ENCODE results near the gene PPP1R15A. TPM values are rescaled to one million over a fixed set of nuclear protein-coding genes. Genes with fewer than 3 reads are reported as not detected.
A peak's percentile ranks its signal among the peaks of the same experiment; 100 is the strongest.

The PPP1R15A gene
- total RNA-seq, 2 donors from 2014 or later = 108 to 139 TPM

- peaks cover 10% of the 10 kb centered on the region for H3K36me3 ChIP-seq
- DNase-seq (ENCODE audit: low spot score) (no peak), ATAC-seq (ENCODE audit: insufficient number of reproducible peaks, low FRiP score, low read depth) (no peak)
- H3K9me3 ChIP-seq = no peaks in the 10 kb centered on the region
- no peak overlapping the region for H3K4me3 ChIP-seq
- no peak overlapping the region for H3K27ac ChIP-seq
- H3K4me1 ChIP-seq (ENCODE audit: control insufficient read depth in 1 of 2, low read depth in 2 of 2) = peaks cover 8 to 12% of the 10 kb centered on the region in 2 donors
- no peaks in the 10 kb centered on the region for H3K27me3 ChIP-seq (replicated peaks; ENCODE audit: insufficient read depth)
- no peak for TF ChIP-seq CTCF (IDR thresholded peaks at IDR 0.05)
These were observed 39.2 kb upstream of the PPP1R15A start for GRCh38 chr19:48833049-48833448.

- H3K27me3 ChIP-seq (replicated peaks; ENCODE audit: insufficient read depth) = no peaks in the 10 kb centered on the region
- no peak for DNase-seq (ENCODE audit: low spot score)
- H3K4me3 ChIP-seq = no peak overlapping the region
- peaks cover 8 to 12% of the 10 kb centered on the region in 2 donors for H3K4me1 ChIP-seq (ENCODE audit: control insufficient read depth in 1 of 2, low read depth in 2 of 2)
- no peak overlapping the region for H3K27ac ChIP-seq
- H3K36me3 ChIP-seq = peaks cover 10% of the 10 kb centered on the region
- no peak for TF ChIP-seq CTCF (IDR thresholded peaks at IDR 0.05)
- H3K9me3 ChIP-seq = no peaks in the 10 kb centered on the region
- ATAC-seq (ENCODE audit: insufficient number of reproducible peaks, low FRiP score, low read depth) = no peak
These were observed 38.2 kb upstream of the PPP1R15A start for GRCh38 chr19:48833977-48834376.

GRCh38 chr19:48835734-48836088 lies 36.5 kb upstream of the PPP1R15A start:
- ATAC-seq (ENCODE audit: insufficient number of reproducible peaks, low FRiP score, low read depth) = peak; percentile 71
- TF ChIP-seq CTCF (IDR thresholded peaks at IDR 0.05) = peak; percentile 90
- Histone ChIP-seq H3K36me3 (peaks cover 6% of the 10 kb centered on the region), H3K27me3 (replicated peaks; ENCODE audit: insufficient read depth) (no peaks in the 10 kb centered on the region), H3K4me3 (peak overlapping the region; percentile 84), H3K9me3 (no peaks in the 10 kb centered on the region), H3K27ac (peak overlapping the region; percentile 78 to 88), H3K4me1 (ENCODE audit: control insufficient read depth in 1 of 2, low read depth in 2 of 2) (peaks cover 8 to 12% of the 10 kb centered on the region in 2 donors)
- peak; percentile 80 for DNase-seq (ENCODE audit: low spot score)

GRCh38 chr19:48836089-48837017 lies 35.9 kb upstream of the PPP1R15A start, which contains the start of gene HSD17B14:
HSD17B14 (minus strand) TSS chr19:48836491; CDS start chr19:48836411, 80 bp downstream.
- ATAC-seq (ENCODE audit: insufficient number of reproducible peaks, low FRiP score, low read depth) (peak; percentile 12), DNase-seq (ENCODE audit: low spot score) (no peak)
- Histone ChIP-seq H3K4me3 (peak within 1 kb of the TSS; percentile 84), H3K27ac (peak within 1 kb of the TSS; percentile 78 to 88), H3K4me1 (ENCODE audit: control insufficient read depth in 1 of 2, low read depth in 2 of 2) (peaks cover 8 to 12% of the 10 kb centered on the region in 2 donors), H3K36me3 (peaks cover 2% of the 10 kb centered on the region), H3K9me3 (no peaks in the 10 kb centered on the region), H3K27me3 (replicated peaks; ENCODE audit: insufficient read depth) (no peaks in the 10 kb centered on the region)
- TF ChIP-seq CTCF (IDR thresholded peaks at IDR 0.05) = peak; percentile 24

DNA sequence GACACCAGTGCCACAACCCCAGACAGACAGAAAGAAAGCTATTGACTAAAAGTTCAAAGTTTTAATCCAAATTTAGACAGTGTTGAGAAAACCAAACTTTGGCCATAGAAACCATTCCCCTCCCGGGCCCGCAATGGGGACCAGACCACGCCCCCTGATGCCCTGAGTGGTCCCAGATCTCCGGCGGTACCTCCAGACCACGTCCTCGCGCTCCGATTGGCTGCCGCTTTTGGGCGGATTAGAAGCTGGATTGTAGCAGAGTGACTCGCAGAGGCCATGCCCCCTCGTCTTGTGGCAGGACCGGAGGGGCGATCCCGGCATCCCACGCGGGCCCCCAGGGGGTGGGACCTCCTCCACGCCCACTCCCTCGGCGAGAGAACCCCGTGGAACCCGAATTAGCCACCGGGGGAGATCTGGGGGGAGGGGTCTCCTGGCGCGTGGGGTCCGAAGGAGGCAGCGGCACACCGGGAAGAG lies 35.1 kb upstream of the PPP1R15A start:
- ATAC-seq (ENCODE audit: insufficient number of reproducible peaks, low FRiP score, low read depth) = peak; percentile 59
- Histone ChIP-seq H3K4me1 (ENCODE audit: control insufficient read depth in 1 of 2, low read depth in 2 of 2) (peaks cover 8 to 12% of the 10 kb centered on the region in 2 donors), H3K4me3 (peak overlapping the region; percentile 84), H3K9me3 (no peaks in the 10 kb centered on the region), H3K36me3 (no peaks in the 10 kb centered on the region), H3K27me3 (replicated peaks; ENCODE audit: insufficient read depth) (no peaks in the 10 kb centered on the region), H3K27ac (peak overlapping the region; percentile 78 to 88)
- peak; percentile 69 for DNase-seq (ENCODE audit: low spot score)
- no peak for TF ChIP-seq CTCF (IDR thresholded peaks at IDR 0.05)

All from thoracic aorta (tissue), 2 donors.